Right cardiac atrium (tissue), 5 donors: Measurements from ENCODE around the gene FRRS1. TPM values are rescaled to one million over a fixed set of nuclear protein-coding genes. Genes with fewer than 3 reads are reported as not detected.
"Not testable (repeated sequence)": the region's sequence is repeated elsewhere in the genome, so short reads cannot be mapped to it uniquely, and the experiment has no call there.

Experiments used
- ATAC-seq, 2 donors: fragments of 200-7000 bp; cut with Tn5 transposase; one replicate each; pipeline versions ENCODE4 v1.8.0 to v1.9.1; 2020; ENCODE audit warnings: moderate library complexity in 2 of 2, mild to moderate bottlenecking in 1 of 2
- DNase-seq, 3 donors: peaks; one replicate each; pipeline ENCODE4 v3.0.0-alpha.2; 2020
- H3K27ac ChIP-seq: one replicate; pipeline ENCODE4 v1.5.1; 2013; ENCODE audit warnings: mild to moderate bottlenecking, low read length, control low read depth, moderate library complexity
- H3K27me3 ChIP-seq: one replicate; pipeline ENCODE4 v1.6.1; 2013; ENCODE audit not compliant: control insufficient read depth, insufficient read depth
- H3K4me1 ChIP-seq: one replicate; pipeline ENCODE4 v1.6.1; 2013; ENCODE audit warnings: low read length; ENCODE audit not compliant: control insufficient read depth, insufficient read depth
- H3K4me3 ChIP-seq: one replicate; pipeline ENCODE4 v1.5.1; 2013; ENCODE audit warnings: low read length, control low read depth
- H3K9me3 ChIP-seq: one replicate; pipeline ENCODE4 v1.6.1; 2013; ENCODE audit warnings: low read length; ENCODE audit not compliant: control insufficient read depth
- WGBS: extraction: QIAGEN DNeasy Blood & Tissue Kit; methylation state at CpG from one replicate; pipeline ENCODE4 v1.1.7; 2013; 5-methylcytosine and 5-hydroxymethylcytosine counted together
- intact Hi-C, 4 donors: fragments of 100-400 bp; cut with DNase I; formaldehyde crosslinking; loops; one replicate each; pipeline versions ENCODE4 v1.11.0 to v1.14.0; 2022 to 2023
- polyA plus RNA-seq: library from polyadenylated mRNA; stranded (reverse); fragments of 200-250 nt; gene quantifications from one replicate; pipeline ENCODE4 v1.2.3, GENCODE V29; 2013
- total RNA-seq, 4 donors: library from RNA; stranded (reverse); fragmentation: NEBNext Ultra II Directional; extraction: Animal tissue kit (Norgen Biotek cat#: 25700); gene quantifications; one replicate each; pipeline ENCODE4 v1.2.1, GENCODE V29; 2021
- donor health status: healthy with polysubstance abuse.
- donor health status: DM: no; HTN: yes; CAD: no.
- donor health status: DM: no; HTN: no; CAD: no.
- donor health status: DM: no; HTN: yes; CAD: no; lungs with severe emphysema.
- donor health status: DM: yes; HTN: yes; CAD: no.

Gene FRRS1
- total and polyA plus RNA-seq, 5 donors: 1.4 to 7.6 (median 6.8) TPM

DNA sequence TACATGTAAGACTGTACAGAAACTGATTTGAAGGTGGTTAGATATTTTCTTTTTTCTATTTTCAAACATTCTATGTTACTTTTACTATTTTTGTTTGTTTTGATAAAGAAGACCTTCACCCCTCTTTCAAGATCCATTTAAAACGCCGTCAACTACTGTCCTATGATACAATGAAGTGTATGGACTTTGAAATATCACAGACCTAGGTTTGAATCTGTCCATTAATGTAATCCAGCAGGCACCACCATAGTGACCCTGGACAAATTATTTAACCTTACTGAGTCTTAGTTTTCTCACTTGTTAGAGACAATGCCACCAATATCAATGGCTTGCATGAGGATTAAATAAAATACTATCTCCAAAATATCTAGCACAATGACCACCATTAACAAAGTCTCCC is 2.0 kb downstream of the FRRS1 start:
- H3K27me3 ChIP-seq: no peaks in the 10 kb centered on the region
- no peak overlapping the region for H3K4me3 ChIP-seq
- intact Hi-C loops: no loop called here
- 68% methylated on average over 2 of the region's 2 CpGs for WGBS
- no peak overlapping the region for H3K27ac ChIP-seq
- H3K4me1 ChIP-seq: no peaks in the 10 kb centered on the region
- DNase-seq: no peak
- ATAC-seq: no peak
- H3K9me3 ChIP-seq: no peaks in the 10 kb centered on the region

DNA sequence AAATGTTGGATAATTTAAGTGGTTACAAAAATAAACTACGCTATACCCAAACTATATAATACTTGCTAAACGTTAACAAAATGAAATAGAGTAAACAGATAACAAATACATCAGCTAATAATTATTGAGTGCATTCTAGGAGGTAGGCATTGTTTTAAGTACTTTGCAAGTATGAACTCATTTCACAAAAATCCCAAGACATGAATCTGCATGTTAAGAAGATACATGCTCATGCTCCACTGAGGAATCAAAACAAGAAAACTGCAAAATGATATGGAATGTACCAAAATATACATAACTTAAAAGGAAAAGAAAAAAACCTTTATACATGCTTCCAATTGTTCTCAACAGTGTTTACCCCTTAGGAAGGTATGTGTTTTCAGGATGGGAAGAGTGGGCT is 2.5 kb downstream of the FRRS1 start:
- 75% methylated on average over 2 of the region's 2 CpGs for WGBS
- DNase-seq (no peak), ATAC-seq (no peak)
- Histone ChIP-seq H3K27me3 (no peaks in the 10 kb centered on the region), H3K27ac (no peak overlapping the region), H3K4me3 (no peak overlapping the region), H3K4me1 (no peaks in the 10 kb centered on the region), H3K9me3 (no peaks in the 10 kb centered on the region)
- intact Hi-C loops: no loop called here

DNA sequence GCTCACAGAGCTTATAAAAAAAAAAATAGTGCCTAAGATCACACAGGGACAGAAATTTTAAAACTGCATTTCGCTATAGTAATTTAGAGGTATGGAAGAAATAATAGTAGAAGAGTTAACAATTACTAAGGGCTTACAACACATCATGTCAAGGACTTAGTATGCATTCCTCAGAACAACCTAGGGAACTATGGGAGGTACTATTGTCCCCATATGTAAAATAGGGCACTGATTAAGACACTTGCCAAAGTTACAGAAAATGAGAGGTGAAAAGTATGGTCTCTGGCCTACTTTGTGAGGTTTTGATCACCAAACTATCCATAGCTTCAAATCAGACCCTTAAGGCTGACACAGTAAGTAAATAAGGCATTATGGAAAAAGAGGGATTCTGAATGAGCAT is 4.7 kb downstream of the FRRS1 start:
- H3K9me3 ChIP-seq: no peaks in the 10 kb centered on the region
- ATAC-seq (no peak), DNase-seq (no peak)
- H3K27me3 ChIP-seq: no peaks in the 10 kb centered on the region
- H3K4me1 ChIP-seq: peaks cover 1% of the 10 kb centered on the region
- 87% methylated on average over 1 of the region's 1 CpG for WGBS
- no peak overlapping the region for H3K4me3 ChIP-seq
- H3K27ac ChIP-seq: no peak overlapping the region
- intact Hi-C loops: no loop called here

DNA sequence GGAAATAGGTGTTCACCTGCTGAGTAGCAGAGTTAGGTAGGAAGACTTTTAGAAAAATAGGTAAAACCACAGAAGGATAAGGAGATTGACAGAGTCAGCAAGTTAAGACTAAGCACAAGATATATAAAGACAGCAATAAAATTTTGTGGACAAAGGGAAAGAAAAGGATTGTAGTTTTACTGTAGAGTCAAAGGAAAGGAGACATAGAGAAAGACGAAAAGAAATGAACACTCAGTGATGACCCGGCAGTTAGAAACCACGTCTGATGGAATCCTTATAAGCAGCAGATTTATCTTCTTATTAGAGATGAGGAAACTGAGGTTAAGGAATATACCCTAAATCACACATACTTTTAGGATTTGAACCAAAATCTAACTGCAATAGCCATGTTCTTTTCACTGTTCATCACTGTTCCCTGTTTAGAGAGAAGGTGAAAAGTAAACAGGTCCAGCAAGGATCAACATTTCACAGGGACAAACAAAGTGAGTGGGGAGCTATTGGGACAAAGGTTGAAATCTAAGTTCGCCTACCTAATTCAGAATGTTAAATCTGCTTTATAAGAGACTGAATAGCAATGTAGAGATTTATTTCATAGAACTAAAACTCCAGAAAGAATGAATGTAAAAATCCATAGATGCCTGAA is 6.8 kb downstream of the FRRS1 start:
- WGBS: 72% methylated on average over 4 of the region's 4 CpGs
- H3K9me3 ChIP-seq: no peaks in the 10 kb centered on the region
- no peak overlapping the region for H3K4me3 ChIP-seq

DNA sequence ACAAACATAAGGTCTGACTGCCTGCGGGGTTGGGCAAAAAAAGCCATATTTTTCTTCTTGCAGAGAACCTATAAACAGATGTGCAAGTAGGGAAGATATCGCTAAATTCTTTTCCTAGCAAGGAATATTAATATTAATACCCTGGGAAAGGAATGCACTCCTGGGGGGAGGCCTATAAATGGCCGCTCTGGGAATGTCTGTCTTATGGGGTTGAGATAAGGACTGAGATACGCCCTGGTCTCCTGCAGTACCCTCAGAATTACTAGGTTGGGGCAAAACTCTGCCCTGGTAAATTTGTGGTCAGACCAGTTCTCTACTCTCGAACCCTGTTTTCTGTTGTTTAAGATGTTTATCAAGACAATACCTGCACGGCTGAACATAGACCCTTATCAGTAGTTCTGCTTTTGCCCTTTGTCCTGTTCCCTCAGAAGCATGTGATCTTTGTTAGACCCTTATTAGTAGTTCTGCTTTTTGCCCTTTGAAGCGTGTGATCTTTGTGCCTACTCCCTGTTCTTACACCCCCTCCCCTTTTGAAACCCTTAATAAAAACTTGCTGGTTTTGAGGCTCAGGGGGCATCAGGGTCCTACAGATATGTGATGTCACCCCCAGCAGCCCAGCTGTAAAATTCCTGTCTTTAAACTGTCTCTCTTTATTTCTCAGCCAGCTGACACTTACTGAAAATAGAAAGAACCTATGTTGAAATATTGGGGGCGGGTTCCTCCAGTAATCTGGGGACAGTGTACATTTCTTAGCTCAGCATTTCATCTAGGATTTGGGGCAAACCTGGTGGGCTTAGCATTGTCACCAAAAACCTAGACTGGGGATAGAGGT is 7.5 kb downstream of the FRRS1 start:
- DNase-seq, H3K4me3 ChIP-seq, H3K9me3 ChIP-seq, H3K27ac ChIP-seq, H3K4me1 ChIP-seq, H3K27me3 ChIP-seq, intact Hi-C loops, ATAC-seq: not testable (repeated sequence)
- 85% methylated on average over 8 of the region's 8 CpGs for WGBS

More for the DNA sequence above, 6.8 kb downstream of the FRRS1 start:
- H3K27ac ChIP-seq: no peak overlapping the region
- peaks cover 1% of the 10 kb centered on the region for H3K4me1 ChIP-seq
- intact Hi-C loops: no loop called here
- no peak for DNase-seq
- no peaks in the 10 kb centered on the region for H3K27me3 ChIP-seq
- no peak for ATAC-seq

DNA sequence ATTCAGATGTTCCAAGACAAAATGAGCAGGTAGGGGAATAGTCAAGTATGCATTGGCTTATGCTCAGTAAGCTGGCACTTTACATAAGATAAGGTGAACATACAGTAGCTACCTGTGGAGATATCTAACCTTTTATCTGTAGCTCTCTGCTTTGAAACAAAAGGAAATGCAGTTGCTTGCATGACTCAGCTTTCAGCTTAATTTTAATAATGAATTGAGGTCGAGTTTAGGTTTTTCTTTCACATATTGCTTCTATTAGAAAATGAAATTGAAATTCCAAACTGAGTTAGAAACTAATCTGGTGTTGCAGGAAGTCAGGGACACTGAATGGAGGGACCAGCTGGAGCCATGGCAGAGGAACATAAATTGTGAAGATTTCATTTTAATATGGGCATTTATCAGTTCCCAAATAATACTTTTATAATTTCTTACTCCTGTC is 8.3 kb downstream of the FRRS1 start:
- intact Hi-C loops: no loop called here
- Histone ChIP-seq H3K27me3 (no peaks in the 10 kb centered on the region), H3K4me1 (peaks cover 1% of the 10 kb centered on the region), H3K27ac (no peak overlapping the region), H3K9me3 (no peaks in the 10 kb centered on the region), H3K4me3 (no peak overlapping the region)
- ATAC-seq (no peak), DNase-seq (no peak)
- WGBS: 26% methylated on average over 1 of the region's 1 CpG

DNA sequence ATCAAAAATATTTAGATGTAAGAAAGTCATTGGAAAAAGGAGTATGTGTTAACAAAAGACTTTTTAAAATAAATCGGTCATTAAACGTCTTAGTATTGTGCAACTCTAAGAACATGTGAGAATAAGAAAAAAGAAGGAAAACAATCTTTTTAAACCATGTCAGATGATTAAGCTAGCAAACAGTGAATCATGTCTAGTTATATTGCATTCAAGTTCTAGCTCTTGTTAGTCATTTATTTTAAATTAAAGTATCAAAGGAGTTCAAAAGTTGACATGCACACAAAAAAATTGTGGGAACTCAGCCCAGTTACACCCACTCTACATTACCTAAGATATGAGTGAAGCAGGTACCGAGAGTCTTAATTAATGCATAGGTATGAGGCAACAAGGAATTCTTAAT is 9.8 kb downstream of the FRRS1 start:
- no peak overlapping the region for H3K4me3 ChIP-seq
- ATAC-seq: no peak
- no peak for DNase-seq
- intact Hi-C loops: no loop called here
- no peaks in the 10 kb centered on the region for H3K9me3 ChIP-seq
- H3K27ac ChIP-seq: no peak overlapping the region
- 74% methylated on average over 3 of the region's 3 CpGs for WGBS
- H3K27me3 ChIP-seq: no peaks in the 10 kb centered on the region
- H3K4me1 ChIP-seq: peaks cover 1% of the 10 kb centered on the region

DNA sequence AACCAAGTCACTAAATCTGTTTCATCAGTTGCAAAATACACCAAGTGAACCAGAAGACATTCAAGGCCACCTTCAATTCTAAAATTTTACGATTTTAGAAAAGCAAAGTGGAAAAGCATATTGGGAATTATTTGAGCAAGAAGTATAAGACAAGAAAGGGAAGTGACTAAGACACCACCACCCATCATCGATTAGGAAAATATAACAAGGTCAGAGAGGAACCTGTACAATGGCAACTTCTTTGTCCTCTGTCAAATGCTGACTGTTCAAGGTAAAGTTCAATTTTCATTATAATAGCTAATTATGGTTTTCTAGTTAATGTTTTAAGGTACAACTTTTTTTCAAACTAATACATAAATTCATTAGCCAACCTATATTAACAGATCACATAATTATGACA is 10.8 kb downstream of the FRRS1 start:
- intact Hi-C loops: no loop called here
- no peak overlapping the region for H3K27ac ChIP-seq
- 75% methylated on average over 2 of the region's 2 CpGs for WGBS

DNA sequence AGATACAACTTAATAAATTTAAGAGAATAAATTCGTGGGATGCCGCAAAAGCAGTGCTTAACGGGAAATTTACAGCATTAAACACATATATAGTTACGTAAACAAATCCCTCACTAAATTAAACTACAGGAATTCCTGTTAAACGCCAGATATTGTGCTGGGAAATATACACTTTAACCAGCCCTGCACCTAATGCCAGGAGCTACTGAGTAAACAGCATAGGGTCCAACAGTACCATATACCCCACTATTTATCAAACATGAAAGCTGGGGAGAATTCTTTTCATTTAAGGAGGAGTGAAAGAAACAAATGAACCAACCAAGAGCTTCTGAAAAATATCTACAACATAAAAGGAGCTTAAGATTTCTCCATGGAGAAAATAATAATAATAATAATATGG is 11.7 kb downstream of the FRRS1 start:
- DNase-seq (no peak), ATAC-seq (no peak)
- Histone ChIP-seq H3K27ac (no peak overlapping the region), H3K27me3 (no peaks in the 10 kb centered on the region), H3K4me1 (peaks cover 1% of the 10 kb centered on the region), H3K4me3 (no peak overlapping the region), H3K9me3 (no peaks in the 10 kb centered on the region)
- 91% methylated on average over 5 of the region's 5 CpGs for WGBS
- intact Hi-C loops: no loop called here

More for the DNA sequence above, 10.8 kb downstream of the FRRS1 start:
- H3K27me3 ChIP-seq: no peaks in the 10 kb centered on the region
- H3K9me3 ChIP-seq: no peaks in the 10 kb centered on the region
- no peak overlapping the region for H3K4me3 ChIP-seq
- no peak for DNase-seq
- H3K4me1 ChIP-seq: peaks cover 1% of the 10 kb centered on the region
- ATAC-seq: no peak

DNA sequence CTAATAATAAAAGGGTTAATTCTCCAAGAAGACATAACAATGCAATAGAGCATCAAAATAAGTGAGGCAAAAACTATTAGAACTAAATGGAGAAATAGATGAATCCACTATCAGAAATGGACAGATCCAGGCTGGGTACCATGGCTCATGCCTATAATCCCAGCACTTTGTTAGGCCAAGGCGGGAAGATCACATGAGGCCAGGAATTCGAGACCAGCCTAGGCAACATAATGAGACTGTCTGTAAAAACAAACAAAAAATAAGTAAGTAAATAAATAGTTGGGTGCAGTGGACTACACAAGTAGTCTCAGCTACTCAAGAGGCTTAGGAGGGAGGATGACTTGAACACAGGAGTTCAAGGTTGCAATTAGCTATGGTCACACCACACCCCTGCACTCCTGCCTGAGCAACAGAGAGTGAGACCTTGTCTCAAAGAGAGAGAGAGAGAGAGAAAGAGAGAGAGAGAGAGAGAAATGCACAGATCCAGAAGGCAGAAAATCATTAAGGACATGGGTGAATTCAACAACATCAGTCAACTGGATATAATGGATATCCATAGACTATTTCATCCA is 12.3 kb downstream of the FRRS1 start:
- no peak for DNase-seq
- intact Hi-C loops: no loop called here
- Histone ChIP-seq H3K9me3 (no peaks in the 10 kb centered on the region), H3K27ac (no peak overlapping the region), H3K4me1 (peaks cover 1% of the 10 kb centered on the region), H3K27me3 (no peaks in the 10 kb centered on the region), H3K4me3 (no peak overlapping the region)
- no peak for ATAC-seq
- 93% methylated on average over 2 of the region's 2 CpGs for WGBS

DNA sequence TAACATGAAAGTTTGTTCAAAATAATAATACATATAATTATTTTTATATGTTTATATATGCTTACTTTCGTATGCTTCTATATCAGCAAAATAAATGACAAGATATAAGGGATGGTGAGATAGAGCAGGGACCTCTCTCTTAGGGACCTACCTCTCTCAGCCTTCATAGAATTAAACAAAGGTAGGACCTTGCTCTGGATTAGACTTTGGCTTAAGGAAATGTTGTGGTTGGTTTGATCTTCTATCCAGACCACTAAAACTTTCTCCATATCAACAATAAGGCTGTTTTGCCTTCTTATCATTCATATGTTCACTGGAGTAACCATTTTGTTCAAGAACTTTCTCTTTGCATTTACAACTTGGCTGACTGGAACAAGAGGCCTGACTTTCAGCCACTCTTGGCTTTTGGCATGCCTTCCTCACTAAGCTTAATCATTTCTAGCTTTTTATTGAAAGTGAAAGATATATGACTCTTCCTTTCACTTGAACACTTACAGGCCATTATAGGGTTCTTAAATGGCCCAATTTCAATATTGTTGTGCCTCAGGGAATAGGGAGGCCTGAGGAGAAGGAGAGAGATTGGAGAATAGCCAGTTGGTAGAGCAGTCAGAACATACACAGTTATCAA is 14.4 kb downstream of the FRRS1 start:
- no peaks in the 10 kb centered on the region for H3K27me3 ChIP-seq
- WGBS: 90% methylated on average over 1 of the region's 1 CpG
- H3K9me3 ChIP-seq: no peaks in the 10 kb centered on the region
- H3K4me3 ChIP-seq: no peak overlapping the region
- no peak for ATAC-seq
- no peak overlapping the region for H3K27ac ChIP-seq
- no peaks in the 10 kb centered on the region for H3K4me1 ChIP-seq
- DNase-seq: no peak
- intact Hi-C loops: no loop called here
